Measurements from ENCODE around the gene GSDMA.
A peak's percentile ranks its signal among the peaks of the same experiment; 100 is the strongest.

GSDMA gene

GRCh38 chr17:40023590-40024292 lies 60.9 kb downstream of the GSDMA start:
- no peak for DNase-seq

DNA sequence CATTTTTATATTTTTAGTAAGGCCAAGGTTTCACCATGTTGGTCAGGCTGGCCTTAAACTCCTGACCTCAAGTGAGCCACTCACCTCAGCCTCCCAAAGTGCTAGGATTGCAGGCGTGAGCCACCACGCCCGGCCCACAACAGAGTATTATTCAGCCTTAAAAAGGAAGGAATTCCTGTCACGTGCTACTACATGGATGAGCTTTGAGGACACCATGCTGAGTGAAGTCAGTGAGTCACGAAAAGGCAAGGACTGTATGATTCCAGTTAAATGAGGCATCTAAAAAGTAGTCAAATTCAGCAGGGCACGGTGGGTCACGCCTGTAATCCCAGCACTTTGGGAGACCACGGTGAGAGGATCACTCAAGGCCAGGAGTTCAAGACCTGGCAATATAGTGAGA lies 62.1 kb downstream of the GSDMA start:
- DNase-seq: no peak

GRCh38 chr17:40025559-40025958 lies 62.8 kb downstream of the GSDMA start:
- no peak for DNase-seq

GRCh38 chr17:40025991-40026815 lies 63.4 kb downstream of the GSDMA start:
- no peak for DNase-seq

GRCh38 chr17:40026816-40027613 lies 64.2 kb downstream of the GSDMA start:
- DNase-seq: peak; percentile 92
